HG03469 (cell line): ENCODE data around the gene HAO1.

ENCODE experiments used
- ATAC-seq: cut with Tn5 transposase; IDR thresholded peaks from one replicate; pipeline ENCODE4 v1.9.1; 2021; ENCODE audit warnings: mild to moderate bottlenecking, moderate library complexity, moderate number of reproducible peaks; ENCODE audit not compliant: unreplicated experiment

HAO1 gene

GRCh38 chr20:7930343-7930742 is 9.9 kb downstream of the HAO1 start:
- ATAC-seq = no peak

GRCh38 chr20:7926767-7927166 is 13.5 kb downstream of the HAO1 start:
- no peak for ATAC-seq

GRCh38 chr20:7926323-7926722 is 13.9 kb downstream of the HAO1 start:
- ATAC-seq = no peak

DNA sequence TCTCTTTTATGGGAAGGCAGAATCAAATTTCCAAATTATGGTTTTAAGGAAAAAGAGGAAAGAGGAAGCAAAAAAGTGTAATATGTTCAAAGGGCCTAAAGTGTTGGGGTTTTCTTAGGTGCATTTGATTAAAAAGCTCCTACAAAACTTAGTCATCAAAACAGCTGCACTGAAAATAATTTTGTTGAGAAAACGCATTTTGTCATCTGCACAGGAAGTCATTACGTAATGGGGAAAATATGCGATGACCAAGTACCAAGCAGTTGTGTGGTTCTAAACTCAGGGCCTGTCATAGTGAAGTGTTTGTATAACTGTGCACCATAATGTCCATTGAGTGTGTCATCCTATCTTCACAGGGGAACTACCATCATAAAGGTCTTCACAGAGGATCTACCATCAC is 15.6 kb downstream of the HAO1 start:
- ATAC-seq = no peak

- ATAC-seq = no peak
Measured at GRCh38 chr20:7916648-7917047, 23.6 kb downstream of the HAO1 start.

DNA sequence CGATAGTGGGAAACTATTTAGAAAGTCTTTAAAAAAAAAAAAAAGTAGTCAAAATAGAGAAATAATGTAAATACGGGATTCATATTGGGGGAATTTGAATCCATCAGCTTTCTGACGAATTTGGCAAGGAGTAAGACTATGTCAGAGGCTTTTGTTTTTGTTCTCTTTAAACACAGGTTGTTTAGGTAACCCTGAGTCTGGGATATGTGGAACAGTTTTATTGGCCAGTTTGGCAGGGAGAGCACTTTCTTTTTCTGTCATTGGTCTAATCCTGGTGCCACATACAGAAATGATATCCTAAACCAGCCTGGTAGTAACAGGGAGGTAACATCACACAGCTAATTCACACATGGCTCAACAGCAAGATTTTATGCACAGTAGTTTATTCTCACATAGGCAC is 27.7 kb downstream of the HAO1 start:
- no peak for ATAC-seq

DNA sequence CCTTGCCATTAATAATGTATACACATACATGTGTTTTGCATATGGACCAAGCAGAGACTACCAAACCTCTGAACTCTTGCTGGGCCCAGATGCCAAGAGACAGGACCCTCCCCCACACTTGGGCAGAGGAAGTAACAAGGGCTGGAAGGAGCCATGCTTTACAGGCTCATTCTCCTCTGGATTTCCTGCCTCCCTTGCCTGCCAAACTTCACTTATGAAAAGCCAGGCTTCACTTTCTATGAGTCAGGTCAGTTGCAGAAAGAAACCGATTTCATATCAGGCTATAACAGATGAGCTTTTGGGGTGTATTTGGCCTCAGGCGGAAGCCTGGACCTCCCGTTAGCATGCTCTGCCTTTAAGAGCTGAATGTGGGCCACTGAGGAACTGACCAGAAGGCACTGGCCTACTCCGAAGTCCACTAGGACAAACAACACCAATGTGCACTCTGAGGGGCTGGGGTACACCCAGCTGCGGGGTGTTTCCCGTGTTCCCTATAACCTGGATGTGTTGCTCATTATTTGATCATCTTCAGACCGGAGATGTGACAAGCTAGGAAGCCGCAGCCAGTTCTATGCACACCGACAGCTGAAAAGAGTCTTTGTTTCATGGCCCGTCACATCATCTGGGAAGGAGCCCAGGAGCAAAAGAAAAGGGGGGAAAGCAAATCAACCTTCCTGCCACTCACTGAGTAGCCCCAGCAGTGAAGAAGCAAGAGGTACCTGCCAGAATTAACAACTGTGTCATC is 28.5 kb downstream of the HAO1 start:
- no peak for ATAC-seq

DNA sequence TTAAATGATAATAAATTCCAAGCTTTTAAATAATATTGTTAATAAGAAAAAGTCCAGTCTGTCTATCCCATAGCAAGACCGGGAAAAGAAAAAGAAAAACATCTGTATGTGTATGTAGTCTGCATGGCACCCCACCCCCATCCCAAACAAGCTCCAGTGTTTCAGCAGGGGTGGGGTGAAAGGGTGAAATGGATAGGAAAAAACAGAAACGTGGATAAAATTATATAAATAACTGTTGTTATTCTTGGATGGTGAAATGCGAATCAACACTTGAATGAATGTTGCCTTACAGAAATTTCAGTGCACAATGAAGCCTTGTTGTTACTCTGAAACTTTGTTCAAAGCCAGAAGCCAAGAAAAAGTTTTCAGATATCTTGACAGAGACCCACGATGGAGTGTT is 31.4 kb downstream of the HAO1 start:
- no peak for ATAC-seq

- no peak for ATAC-seq
Measured at GRCh38 chr20:7903429-7903828, 36.8 kb downstream of the HAO1 start.

DNA sequence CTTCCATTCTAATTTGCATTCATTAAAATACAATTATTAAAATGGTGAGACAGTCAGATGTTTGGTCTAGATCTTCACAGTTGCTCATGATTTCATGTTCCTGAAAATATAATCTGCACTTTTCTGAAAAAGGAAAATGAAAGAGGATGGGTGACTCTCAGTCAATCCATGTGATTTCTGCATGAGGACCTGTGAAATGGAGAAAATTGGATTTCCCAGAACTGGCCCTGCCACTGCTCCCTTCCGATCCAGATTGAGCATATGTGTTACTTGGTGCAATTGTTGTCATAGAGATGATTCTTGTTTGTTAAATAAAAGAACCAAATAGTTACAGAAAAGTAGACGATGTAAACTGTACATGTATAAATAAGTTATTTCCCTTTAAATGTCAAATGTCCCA is 37.4 kb downstream of the HAO1 start:
- no peak for ATAC-seq

DNA sequence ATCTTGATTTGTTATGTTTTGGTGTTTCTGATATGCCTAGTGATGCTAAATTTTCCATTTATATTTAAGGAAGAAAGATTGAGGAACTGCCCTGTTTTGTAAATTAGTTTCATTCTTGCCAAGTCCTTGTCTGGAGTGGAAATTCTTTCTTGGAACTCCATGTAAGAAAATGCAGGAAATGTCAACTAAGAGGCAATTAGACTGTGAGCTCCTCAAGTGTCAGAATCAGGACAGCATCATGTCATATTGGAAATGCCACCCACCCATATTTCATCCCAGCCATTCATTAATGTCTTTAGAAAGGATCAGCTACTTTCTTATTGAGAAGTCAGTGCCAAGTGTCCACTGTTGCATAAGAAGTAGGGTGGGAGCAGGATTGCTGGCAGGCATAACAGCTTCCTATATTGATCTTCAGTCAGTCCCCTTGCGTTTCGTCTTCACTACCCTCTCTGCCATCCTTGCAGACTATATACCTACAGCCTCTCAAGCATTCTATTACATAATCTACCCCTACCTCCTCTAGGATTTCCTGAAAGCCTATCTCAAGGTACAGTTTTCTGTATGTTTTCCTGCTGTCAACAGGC is 42.4 kb downstream of the HAO1 start:
- no peak for ATAC-seq

DNA sequence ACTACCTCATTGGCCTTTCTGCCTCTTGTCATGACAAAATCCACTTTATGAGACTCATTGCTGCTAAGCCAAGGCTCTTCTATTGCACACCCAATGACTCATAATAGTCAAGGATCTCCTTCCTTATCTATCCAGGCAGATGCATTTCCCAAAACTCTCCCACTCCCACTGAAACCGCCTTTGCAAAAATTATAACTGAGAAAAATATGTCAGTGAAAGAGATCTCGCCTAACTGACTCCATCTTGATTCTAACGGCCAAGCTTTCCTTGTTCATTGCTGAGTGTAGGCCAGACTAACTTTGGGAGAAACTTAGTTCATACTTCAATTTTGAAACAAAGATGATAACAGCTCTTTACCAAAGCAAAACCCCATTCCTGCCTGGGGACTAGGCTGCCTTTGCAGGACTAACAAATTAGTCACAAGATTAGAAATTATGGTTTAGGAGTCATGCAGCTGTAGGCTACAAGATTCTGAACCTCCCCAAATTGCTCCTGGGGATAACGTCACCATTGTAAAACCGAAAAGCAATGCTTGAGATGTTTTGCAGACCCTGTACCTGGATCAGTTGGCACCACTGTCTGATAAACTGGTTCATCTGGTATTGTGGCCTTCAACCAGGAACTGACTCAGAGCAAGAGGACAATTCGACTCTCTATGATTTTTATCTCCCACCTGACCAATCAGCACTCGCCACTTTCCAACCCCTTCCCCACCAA is 47.1 kb downstream of the HAO1 start:
- no peak for ATAC-seq

DNA sequence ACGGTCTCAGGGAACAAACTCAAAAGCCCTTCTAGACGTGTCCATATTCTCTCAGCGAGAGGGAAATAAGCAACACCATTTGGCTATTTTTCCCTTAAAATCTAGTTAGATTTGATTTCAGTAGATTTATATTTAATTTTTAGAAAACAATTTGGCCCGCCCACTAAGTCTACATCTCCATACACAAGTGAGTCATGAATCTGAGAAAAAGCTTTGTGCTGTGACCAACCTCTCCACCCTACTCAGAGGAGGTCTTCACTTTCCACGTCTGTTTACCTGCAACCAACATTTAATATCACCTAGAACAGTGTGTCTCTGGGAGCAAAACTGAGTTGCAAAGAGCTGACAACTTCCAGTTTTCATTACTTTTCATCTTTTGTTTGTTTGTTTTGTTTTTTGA is 48.6 kb downstream of the HAO1 start:
- ATAC-seq = no peak

GRCh38 chr20:7889736-7890135 is 50.5 kb downstream of the HAO1 start:
- ATAC-seq = no peak

GRCh38 chr20:7883741-7884140 is 56.5 kb downstream of the HAO1 start:
- ATAC-seq = no peak

DNA sequence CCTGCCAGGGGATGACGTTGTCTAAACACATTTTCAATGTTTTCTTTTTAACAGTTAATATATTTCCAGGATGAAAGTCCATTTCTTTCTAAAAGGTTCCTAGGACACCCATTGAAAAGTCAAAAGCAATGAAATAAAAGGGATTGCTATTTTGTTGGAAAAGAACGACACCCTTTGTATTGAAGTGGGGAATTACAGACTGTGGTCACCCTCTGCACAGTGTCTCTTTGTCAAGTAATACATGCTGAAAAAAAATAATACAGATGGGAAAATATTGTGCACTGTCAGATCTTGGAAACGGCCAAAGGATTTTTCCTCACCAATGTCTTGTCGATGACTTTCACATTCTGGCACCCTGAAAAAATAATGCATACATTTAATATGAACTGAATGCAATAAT is 56.9 kb downstream of the HAO1 start:
- ATAC-seq = no peak

DNA sequence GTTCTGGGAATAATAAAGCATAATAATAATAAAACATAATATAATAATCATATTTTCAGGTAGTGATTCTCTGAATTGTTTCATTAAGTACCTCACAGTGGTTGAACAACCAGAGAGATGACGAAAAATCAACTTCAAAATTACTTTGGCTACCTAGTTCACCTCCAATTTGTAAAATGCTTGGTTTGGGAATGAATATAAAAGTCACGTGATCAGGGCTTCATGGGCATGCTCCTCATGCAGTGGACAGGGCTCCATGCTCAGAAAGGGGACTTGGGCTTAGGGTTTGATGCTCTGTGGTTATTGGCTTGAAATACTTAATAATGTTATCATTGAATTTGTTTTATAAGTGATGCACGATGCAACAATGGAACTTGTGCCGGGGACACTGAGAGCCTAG is 58.2 kb downstream of the HAO1 start:
- ATAC-seq = no peak

- no peak for ATAC-seq
Measured at GRCh38 chr20:7881551-7881950, 58.7 kb downstream of the HAO1 start.

- no peak for ATAC-seq
Measured at GRCh38 chr20:7879883-7880282, 60.4 kb downstream of the HAO1 start.

- no peak for ATAC-seq
Measured at GRCh38 chr20:7868108-7868507, 72.2 kb downstream of the HAO1 start.

DNA sequence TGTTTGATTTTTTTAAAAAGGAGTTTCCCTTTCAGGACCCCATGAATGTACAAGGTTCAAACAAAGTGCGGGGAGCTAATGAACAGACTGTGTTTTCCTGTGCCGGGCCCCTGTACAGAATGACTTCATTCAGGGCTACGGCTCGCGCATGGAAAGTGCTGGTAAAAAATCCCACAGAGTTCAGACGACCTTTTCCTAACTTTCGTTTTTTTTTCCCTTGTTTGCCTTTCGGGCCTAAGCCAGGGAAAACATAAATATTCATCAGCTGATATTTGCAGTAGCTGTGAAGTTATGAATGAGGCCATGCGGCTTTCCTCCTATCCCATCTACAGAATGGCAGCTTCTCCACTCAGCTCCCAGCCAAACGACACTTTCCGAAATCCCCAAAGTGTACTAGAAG is 74.0 kb downstream of the HAO1 start:
- ATAC-seq = no peak

- no peak for ATAC-seq
Measured at GRCh38 chr20:7859356-7859802, 80.9 kb downstream of the HAO1 start.
